Lower leg skin (tissue), 3 donors: ENCODE data around the gene CD300LD.
"Not testable (repeated sequence)": the region's sequence is repeated elsewhere in the genome, so short reads cannot be mapped to it uniquely, and the experiment has no call there.

Experiments used
- CTCF ChIP-seq, 3 donors: fragments of 450-650 bp; IDR thresholded peaks; one replicate each; pipeline ENCODE4 v1.5.1; 2016; ENCODE audit warnings: antibody characterized with exemption in 3 of 3, mild to moderate bottlenecking in 3 of 3, moderate library complexity in 2 of 3
- POLR2A ChIP-seq, 2 donors: fragments of 450-650 bp; IDR thresholded peaks; one replicate each; pipeline ENCODE4 v1.6.1; 2016 to 2017; ENCODE audit warnings: antibody characterized with exemption in 2 of 2, mild to moderate bottlenecking in 1 of 2, moderate library complexity in 1 of 2

DNA sequence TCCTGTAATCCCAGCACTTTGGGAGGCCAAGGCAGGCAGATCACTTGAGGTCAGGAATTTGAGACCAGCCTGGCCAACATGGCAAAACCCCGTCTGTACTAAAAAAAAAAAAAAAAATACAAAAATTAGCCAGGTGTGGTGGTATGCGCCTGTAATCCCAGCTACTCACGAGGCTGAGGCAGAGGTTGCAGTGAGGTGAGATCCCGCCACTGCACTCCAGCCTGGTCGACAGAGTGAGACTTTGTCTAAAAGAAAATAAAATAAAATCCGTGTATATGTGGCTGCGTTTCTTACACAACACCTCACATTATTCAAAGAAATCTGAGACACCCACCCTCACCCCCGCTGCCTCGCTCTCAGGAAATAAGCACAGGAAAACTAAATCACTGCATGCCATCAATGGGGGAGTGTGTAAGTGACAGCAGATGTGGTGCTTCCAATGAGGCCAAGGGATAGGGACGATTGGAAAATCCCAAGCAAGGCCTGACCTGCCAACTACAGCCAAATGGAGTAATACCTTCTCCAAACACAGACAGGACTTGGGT, 44.5 kb upstream of the CD300LD start:
- TF ChIP-seq CTCF, POLR2A (IDR thresholded peaks at IDR 0.05): not testable (repeated sequence)
